ENCODE data around the gene LAMC2.

The LAMC2 gene

DNA sequence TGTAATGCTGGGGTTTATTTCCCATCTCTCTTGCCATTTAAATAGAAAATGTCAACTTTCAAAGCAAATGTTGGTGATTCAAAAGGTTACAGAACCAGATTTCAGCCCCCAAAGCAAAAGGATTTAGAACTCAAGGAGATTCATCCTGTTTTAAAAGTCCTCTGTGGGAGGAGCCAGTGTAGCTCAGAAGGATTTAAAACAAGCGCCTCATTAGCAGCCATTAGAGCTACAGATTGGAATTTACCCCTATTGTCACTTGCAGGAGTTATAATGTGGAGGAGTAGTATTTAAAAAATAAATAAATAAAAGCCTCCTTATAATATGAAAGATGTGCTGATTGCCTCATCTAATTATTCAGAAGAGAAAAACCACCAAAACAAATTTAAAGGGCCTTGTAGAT, 107.8 kb downstream of the LAMC2 start:
- peaks cover 0 to 6% of the 10 kb centered on the region in 2 donors for H3K4me1 ChIP-seq (ENCODE audit: control insufficient read depth in 2 of 2, insufficient read depth in 1 of 2, low read depth in 1 of 2, low read length in 2 of 2)
- no peaks in the 10 kb centered on the region for H3K36me3 ChIP-seq (replicated peaks in 1 of 2; ENCODE audit: control insufficient read depth in 2 of 2, insufficient read depth in 2 of 2, low read length in 2 of 2)
- H4K91ac ChIP-seq (ENCODE audit: low read depth, low read length, poor library complexity) = no peak overlapping the region
- H3K23ac ChIP-seq (ENCODE audit: low read depth, low read length, poor library complexity) = no peak overlapping the region
- no peak overlapping the region for H2BK5ac ChIP-seq (ENCODE audit: low read length)
- no peak overlapping the region for H2BK15ac ChIP-seq (ENCODE audit: low read length)
- no peak overlapping the region for H2BK12ac ChIP-seq (ENCODE audit: low read length)
- no peak overlapping the region for H3K4ac ChIP-seq (ENCODE audit: low read length)
- H3K14ac ChIP-seq (ENCODE audit: low read length) = no peak overlapping the region
- no peak overlapping the region for H3K4me3 ChIP-seq (ENCODE audit: low read length in 2 of 2)
- H2AFZ ChIP-seq (ENCODE audit: low read length) = no peak overlapping the region
- H3K9me3 ChIP-seq (replicated peaks in 1 of 2; ENCODE audit: control insufficient read depth in 2 of 2, insufficient read depth in 1 of 2, low read depth in 1 of 2, low read length in 2 of 2) = no peaks in the 10 kb centered on the region
- no peak overlapping the region for H3K4me2 ChIP-seq (ENCODE audit: insufficient read depth, low read length, poor library complexity, severe bottlenecking)
- no peak overlapping the region for H3K9ac ChIP-seq (ENCODE audit: low read depth, low read length, poor library complexity)
- WGBS, 2 donors (ENCODE audit: extremely low coverage in 2 of 2, insufficient read length in 2 of 2, insufficient replicate concordance in 1 of 2) = no CpG with 5 or more reads among the region's 1 CpG
- H4K8ac ChIP-seq (ENCODE audit: low read depth, low read length) = no peak overlapping the region
- H3K27ac ChIP-seq (replicated peaks; ENCODE audit: low read length) = no peak overlapping the region
- no peak overlapping the region for H2BK120ac ChIP-seq (ENCODE audit: low read depth, low read length)
- DNase-seq (ENCODE audit: low spot score) = no peak
- no peaks in the 10 kb centered on the region for H3K27me3 ChIP-seq (ENCODE audit: control insufficient read depth in 3 of 3, insufficient read depth in 3 of 3, low read depth in 1 of 3, low read length in 3 of 3)
- no peak overlapping the region for H3K18ac ChIP-seq (ENCODE audit: low read length)
- no peaks in the 10 kb centered on the region for H3K79me1 ChIP-seq (ENCODE audit: low read depth, low read length)
- no peak overlapping the region for H2AK5ac ChIP-seq (ENCODE audit: low read depth, low read length)

Data from neuronal stem cell (in vitro differentiated cells).